Glomerular endothelial cell (primary cell): ENCODE data around the gene KL. TPM values are rescaled to one million over a fixed set of nuclear protein-coding genes. Genes with fewer than 3 reads are reported as not detected.

Experiments used
- DNase-seq: peaks from one replicate; pipeline ENCODE4 v3.0.0-alpha.2; 2011; ENCODE audit warnings: low read depth, low spot score; ENCODE audit errors: extremely low read depth
- total RNA-seq: library from RNA; depleted of rRNA; stranded (reverse); fragments of >200 nt; gene quantifications from 2 replicates; pipeline ENCODE4 v1.2.3, GENCODE V29; 2015

The KL gene
- 0.15 and 0.41 TPM in 2 replicates for total RNA-seq

GRCh38 chr13:33016414-33017322, at the start of gene KL:
TSS of gene KL (plus strand) at chr13:33016423. CDS start at chr13:33016441, 18 bp downstream.
- DNase-seq, result no peak

GRCh38 chr13:32967584-32968182, 48.5 kb upstream of the KL start:
- DNase-seq, result no peak

GRCh38 chr13:32968316-32968715, 47.9 kb upstream of the KL start:
- no peak for DNase-seq

DNA sequence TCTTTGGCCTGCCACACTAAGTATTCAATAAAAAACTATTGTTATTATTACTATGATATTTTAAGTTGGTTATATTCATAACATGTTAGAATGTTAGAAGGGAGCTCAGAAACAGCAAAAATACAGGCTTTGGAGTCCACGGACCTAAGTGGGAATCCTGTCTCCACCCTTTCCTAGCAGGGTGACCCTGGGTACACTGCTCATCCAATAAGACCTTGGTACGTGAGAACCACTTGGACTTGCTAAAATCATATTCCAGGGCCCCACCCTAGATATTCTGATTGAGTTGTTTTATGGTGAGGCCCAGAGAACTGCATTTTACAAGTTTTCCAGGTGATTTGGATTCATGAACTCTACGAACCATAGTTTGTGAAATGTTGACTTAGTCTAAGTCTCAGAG, 47.4 kb upstream of the KL start:
- DNase-seq, result no peak

- DNase-seq, result peak; percentile 33
Measured at GRCh38 chr13:32969516-32969941, 46.7 kb upstream of the KL start.

GRCh38 chr13:32976056-32976805, 40.0 kb upstream of the KL start:
- DNase-seq, result no peak

GRCh38 chr13:32976912-32977311, 39.3 kb upstream of the KL start:
- no peak for DNase-seq

GRCh38 chr13:32977321-32977720, 38.9 kb upstream of the KL start:
- DNase-seq, result no peak

DNA sequence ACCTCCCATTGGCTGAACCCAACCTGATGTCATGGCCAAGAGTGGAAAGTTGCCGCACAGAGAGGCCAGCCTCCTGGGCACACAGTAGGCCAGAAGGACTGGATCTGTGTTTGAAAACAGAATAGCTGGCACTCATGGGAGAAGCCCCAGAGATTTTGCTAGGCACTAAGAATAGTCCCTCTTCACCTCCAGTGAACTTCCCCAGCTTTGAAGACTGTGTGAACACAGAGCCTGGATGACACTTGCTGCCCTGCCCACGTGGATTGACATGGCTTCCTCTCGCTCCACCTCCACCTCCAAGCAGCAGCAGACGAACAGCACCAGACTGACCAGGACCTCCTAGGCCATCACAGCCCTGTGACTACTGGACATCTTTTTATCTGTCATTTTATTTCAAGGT, 37.9 kb upstream of the KL start:
- DNase-seq, result no peak

DNA sequence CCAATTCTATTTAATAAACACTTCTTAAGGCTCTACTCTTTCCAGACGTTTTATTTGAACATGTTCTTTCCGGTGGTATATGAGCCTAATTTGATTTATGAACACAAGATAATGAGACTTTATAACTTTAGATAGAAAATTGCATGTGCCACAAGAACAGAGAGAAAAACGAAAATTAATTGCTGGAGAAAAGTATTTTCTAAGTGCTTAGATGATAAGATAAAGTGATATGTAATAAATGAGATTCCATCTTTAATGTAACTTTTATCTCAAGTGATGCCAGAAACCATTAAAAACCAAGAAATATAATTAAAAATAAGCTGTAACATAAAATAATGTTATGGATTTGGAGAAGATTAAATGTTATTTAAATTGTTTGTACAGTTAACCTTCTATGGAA, 33.2 kb upstream of the KL start:
- DNase-seq, result no peak

DNA sequence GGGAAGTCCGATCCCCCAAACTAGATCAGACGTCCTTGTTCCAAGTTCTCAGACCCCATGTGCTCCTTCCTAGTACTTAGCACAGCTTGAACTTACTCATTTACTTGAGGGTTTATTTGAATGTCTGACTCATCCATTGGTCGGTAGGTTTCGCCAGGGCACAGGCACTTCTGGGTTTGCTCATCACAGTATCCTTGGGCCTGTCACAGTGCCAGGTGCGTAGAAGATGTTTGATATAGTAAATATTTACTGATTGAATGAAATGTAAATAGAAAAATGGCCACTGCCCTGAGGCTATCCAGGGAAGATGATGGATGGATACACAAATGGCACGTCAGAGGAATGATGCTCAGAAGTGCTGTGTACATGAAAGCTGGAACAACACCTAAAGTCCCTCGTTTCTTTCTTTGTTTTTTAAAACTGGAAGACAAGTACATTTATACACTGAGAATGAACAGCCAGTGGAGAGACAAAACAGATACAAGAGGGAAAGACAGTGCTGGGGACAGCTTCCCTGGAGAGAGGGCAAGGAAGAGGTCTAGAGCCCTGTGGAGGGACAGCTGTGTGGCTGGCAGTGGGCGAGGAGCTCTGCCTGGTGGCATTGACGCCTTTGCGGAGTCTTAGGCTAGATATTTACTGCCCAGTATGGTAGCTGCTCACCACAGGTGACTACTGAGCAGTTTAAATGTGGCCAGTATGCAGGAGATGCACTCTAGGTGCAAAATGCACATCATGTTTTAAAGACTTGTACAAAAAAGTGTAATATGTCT, 31.2 kb upstream of the KL start:
- no peak for DNase-seq

- no peak for DNase-seq
Measured at GRCh38 chr13:32986552-32986951, 29.7 kb upstream of the KL start.

DNA sequence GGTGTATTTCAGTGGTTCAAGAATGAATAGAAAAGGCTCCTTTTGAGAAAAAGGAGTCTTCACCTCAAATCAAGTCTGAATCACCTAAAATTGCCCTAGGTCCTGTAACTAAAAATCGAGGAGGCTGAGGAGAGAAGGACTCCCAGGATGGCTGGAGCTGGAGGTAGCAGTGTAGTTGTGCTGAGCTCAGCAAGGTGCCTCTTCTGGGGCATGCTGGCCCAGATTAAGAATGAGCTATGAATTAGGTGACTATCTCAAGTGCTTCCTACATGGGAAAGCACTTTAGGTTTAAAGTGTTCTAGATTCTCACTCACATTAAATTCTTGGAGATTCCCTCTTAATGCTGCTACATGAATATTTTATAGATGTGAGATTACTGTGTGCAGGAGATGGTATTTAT, 28.8 kb upstream of the KL start:
- DNase-seq, result no peak

DNA sequence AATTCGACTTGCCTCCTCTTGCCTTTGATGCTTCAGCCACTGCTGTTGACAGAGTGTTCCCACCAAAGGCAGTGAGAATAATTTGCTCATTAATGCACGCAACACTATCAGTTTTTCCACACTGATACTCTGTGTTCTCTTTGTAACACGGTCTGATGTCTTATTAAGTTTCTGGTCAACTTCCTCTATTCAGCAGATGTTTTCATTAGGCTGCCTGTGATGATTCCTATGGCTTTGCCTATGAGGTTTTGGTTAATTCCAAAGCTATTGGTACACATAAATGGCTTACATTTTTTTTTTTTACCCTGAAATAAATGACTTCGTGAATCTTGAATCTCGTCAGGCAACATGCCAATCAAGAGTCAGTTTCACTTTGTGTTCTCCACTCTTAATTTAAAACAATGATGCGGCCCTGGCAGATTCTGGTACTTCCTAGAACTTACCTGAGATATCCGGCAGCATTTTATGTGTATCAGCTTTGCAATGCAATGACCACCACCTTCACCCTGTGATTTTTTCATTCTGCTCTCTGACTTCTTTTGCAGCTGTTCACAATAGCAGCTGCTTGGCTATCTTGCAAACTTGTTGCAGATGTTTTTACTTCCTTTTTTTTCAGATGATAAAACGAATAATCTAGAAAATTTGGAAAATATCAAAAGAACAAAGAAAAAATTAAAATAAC, 27.5 kb upstream of the KL start:
- DNase-seq, result no peak

- DNase-seq, result no peak
Measured at GRCh38 chr13:32989290-32989667, 26.9 kb upstream of the KL start.

GRCh38 chr13:32989942-32990341, 26.3 kb upstream of the KL start:
- no peak for DNase-seq

DNA sequence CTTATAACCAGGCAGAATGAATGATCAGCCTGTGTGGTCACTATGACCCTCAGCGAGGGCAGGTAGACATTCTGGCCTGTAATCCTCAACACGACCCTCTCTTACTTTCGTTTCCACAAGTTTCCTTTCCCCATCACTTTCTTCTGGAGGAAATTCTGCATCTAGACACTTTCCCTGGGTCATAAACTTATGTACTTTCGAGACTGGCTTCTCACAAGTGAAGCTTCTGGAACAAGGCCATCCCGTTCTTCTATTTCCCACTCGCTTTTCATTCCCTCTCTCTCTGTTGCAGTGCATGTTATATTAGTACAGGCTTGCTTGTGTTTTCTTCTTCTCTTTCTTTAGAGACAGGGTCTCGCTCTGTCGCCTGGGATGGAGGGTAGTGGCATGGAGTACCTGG, 23.1 kb upstream of the KL start:
- DNase-seq, result no peak

GRCh38 chr13:32997399-32997798, 18.8 kb upstream of the KL start:
- DNase-seq, result no peak

- DNase-seq, result no peak
Measured at GRCh38 chr13:32998966-32999365, 17.3 kb upstream of the KL start.

GRCh38 chr13:33000365-33000764, 15.9 kb upstream of the KL start:
- no peak for DNase-seq
